Peyer's patch (tissue), 4 donors: ENCODE data around the gene MIR17HG. TPM values are rescaled to one million over a fixed set of nuclear protein-coding genes. Genes with fewer than 3 reads are reported as not detected.

Experiments
- DNase-seq, 3 donors: peaks; one replicate each; pipeline ENCODE4 v3.0.0-alpha.2; 2017 to 2019
- H3K27ac ChIP-seq, 4 donors: fragments of 200-600 bp; sonication (generic); one replicate each; pipeline ENCODE4 v1.5.1; 2016 to 2019
- H3K27me3 ChIP-seq, 2 donors: fragments of 200-600 bp; sonication (generic); one replicate each; pipeline ENCODE4 v1.5.1; 2019
- H3K36me3 ChIP-seq, 3 donors: fragments of 200-600 bp; sonication (generic); one replicate each; pipeline ENCODE4 v1.5.1; 2016 to 2019
- H3K4me1 ChIP-seq, 4 donors: fragments of 200-600 bp; sonication (generic); one replicate each; pipeline ENCODE4 v1.5.1; 2016 to 2019
- H3K4me3 ChIP-seq, 4 donors: fragments of 200-600 bp; sonication (generic); 1 replicate in 3 of 4; 2 replicates in 1 of 4; pipeline ENCODE4 v1.5.1; 2016 to 2019; ENCODE audit warnings: mild to moderate bottlenecking in 1 of 4
- H3K9me3 ChIP-seq, 4 donors: fragments of 200-600 bp; sonication (generic); one replicate each; pipeline ENCODE4 v1.5.1; 2016 to 2019; ENCODE audit warnings: mild to moderate bottlenecking in 1 of 4
- POLR2A ChIP-seq, 2 donors: fragments of 450-650 bp; IDR thresholded peaks; one replicate each; pipeline ENCODE4 v1.5.1; 2017; ENCODE audit warnings: antibody characterized with exemption in 2 of 2, mild to moderate bottlenecking in 2 of 2, moderate library complexity in 2 of 2
- total RNA-seq, 4 donors: library from RNA; depleted of rRNA; stranded (reverse); fragments of >200 nt; gene quantifications; one replicate each; pipeline ENCODE4 v1.1.0, GENCODE V29; 2016
- TF ChIP-seq, protein P1 (sequence below), 6 experiments: fragments of 450-650 bp in 4 of 6; fragments of 200-600 bp in 2 of 6; sonication (generic) in 1 of 6; IDR thresholded peaks; one replicate each; pipeline ENCODE4 v1.5.1; 2017 to 2019; ENCODE audit warnings: antibody characterized with exemption in 6 of 6, mild to moderate bottlenecking in 3 of 6, moderate library complexity in 1 of 6

The MIR17HG gene
- 10 to 100 TPM in 1 of 4 donors, 1 to 10 TPM in 2, under 1 TPM in 1; 0.88 to 10.4 (median 4.5) TPM for total RNA-seq

DNA sequence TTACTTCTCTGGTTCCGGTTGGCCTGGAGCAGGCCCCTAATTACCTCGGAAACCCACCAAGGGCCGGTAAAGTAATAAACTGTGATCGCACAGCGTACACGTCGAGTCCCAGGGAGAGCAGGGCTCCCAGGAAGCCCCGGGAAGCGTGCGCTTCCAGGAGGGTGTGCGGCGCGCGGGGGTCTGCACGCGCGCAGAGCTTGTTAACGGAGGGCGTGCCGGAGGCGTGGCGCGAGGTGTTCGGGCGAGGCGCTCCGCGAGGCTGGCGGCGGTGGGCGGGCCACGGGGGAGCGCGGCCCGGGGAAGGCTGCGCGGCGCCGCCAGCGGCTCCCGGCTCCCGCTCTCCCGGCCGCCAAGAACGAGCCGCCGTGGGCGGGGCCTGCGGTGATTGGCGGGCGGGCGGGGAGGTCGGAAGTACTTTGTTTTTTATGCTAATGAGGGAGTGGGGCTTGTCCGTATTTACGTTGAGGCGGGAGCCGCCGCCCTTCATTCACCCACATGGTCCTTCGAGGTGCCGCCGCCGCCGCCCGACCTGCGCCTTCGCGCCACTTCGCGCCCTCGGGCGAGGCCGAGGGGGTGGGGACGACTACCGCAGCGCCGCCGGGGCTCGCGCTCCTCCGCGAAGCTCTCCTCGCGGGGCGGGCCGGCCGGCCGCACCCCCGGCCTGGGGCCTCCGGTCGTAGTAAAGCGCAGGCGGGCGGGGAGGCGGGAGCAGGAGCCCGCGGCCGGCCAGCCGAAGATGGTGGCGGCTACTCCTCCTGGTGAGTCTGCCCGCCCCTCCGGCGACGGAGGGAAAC lies at the start of gene MIR17HG:
TSS of gene MIR17HG (plus strand) at position 486 of the 794 bp plus-strand sequence.
- DNase-seq = peak; percentile 90 to 96 (median 96)
- no peaks in the 10 kb centered on the region for H3K9me3 ChIP-seq
- H3K27me3 ChIP-seq = no peaks in the 10 kb centered on the region
- H3K4me1 ChIP-seq = peaks cover 0 to 17% (median 4%) of the 10 kb centered on the region in 4 donors
- peak within 1 kb of the TSS; percentile 81 to 99 (median 88) for H3K4me3 ChIP-seq
- TF ChIP-seq, protein P1, sequence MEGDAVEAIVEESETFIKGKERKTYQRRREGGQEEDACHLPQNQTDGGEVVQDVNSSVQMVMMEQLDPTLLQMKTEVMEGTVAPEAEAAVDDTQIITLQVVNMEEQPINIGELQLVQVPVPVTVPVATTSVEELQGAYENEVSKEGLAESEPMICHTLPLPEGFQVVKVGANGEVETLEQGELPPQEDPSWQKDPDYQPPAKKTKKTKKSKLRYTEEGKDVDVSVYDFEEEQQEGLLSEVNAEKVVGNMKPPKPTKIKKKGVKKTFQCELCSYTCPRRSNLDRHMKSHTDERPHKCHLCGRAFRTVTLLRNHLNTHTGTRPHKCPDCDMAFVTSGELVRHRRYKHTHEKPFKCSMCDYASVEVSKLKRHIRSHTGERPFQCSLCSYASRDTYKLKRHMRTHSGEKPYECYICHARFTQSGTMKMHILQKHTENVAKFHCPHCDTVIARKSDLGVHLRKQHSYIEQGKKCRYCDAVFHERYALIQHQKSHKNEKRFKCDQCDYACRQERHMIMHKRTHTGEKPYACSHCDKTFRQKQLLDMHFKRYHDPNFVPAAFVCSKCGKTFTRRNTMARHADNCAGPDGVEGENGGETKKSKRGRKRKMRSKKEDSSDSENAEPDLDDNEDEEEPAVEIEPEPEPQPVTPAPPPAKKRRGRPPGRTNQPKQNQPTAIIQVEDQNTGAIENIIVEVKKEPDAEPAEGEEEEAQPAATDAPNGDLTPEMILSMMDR (IDR thresholded peaks at IDR 0.05) = peak in 1 of 6 experiments; percentile 10
- TF ChIP-seq POLR2A (IDR thresholded peaks at IDR 0.05) = peak; percentile 52 to 64
- peak within 1 kb of the TSS; percentile 94 to 97 (median 96) for H3K27ac ChIP-seq
- no peaks in the 10 kb centered on the region for H3K36me3 ChIP-seq

DNA sequence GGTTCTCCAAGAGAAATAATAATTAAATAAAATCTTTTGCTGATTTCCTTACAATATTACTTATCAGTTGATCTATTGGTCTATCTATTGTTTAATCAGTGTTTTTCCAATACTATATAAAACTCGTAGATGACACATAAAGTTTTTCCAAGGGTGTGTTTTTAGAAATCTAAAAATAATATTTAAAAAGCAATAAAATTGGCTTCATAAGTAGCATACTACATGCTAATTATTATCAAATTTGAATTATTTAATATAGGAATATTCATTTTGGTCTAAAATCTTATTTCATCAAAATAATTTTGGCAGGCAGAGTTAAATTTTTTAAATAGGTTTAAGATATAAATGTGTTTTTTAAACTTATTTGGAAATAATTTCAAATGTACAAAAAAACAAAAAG lies 49.4 kb upstream of the MIR17HG start:
- no peaks in the 10 kb centered on the region for H3K9me3 ChIP-seq
- no peaks in the 10 kb centered on the region for H3K4me1 ChIP-seq
- H3K4me3 ChIP-seq = no peak overlapping the region
- DNase-seq = no peak
- TF ChIP-seq POLR2A (IDR thresholded peaks at IDR 0.05) = no peak
- TF ChIP-seq, protein P1 (IDR thresholded peaks at IDR 0.05) = no peak
- no peak overlapping the region for H3K27ac ChIP-seq
- H3K36me3 ChIP-seq = no peaks in the 10 kb centered on the region
- H3K27me3 ChIP-seq = peaks cover 0 to 3% of the 10 kb centered on the region in 2 donors

DNA sequence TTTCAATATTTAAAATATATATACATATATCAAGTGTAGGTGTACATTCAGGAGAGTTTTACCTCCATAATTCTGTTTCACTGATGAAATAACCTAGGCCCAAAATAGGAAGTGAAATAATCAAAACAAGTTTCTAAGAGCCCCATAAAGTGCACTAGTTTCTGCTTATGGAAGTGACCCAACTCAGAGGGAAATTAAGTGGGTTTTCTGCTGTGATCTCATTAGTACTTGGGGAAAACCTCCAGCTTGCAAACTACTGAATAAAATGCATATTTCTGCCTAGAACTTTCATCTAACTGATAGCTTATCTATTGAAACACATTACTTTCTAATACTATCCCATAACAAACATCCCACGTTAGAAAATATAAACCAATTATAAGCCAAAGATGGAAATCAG lies 45.4 kb upstream of the MIR17HG start:
- TF ChIP-seq, protein P1 (IDR thresholded peaks at IDR 0.05) = no peak
- no peak for TF ChIP-seq POLR2A (IDR thresholded peaks at IDR 0.05)
- no peaks in the 10 kb centered on the region for H3K36me3 ChIP-seq
- DNase-seq = no peak
- no peaks in the 10 kb centered on the region for H3K4me1 ChIP-seq
- no peak overlapping the region for H3K4me3 ChIP-seq
- no peaks in the 10 kb centered on the region for H3K27me3 ChIP-seq
- H3K27ac ChIP-seq = no peak overlapping the region
- no peaks in the 10 kb centered on the region for H3K9me3 ChIP-seq

DNA sequence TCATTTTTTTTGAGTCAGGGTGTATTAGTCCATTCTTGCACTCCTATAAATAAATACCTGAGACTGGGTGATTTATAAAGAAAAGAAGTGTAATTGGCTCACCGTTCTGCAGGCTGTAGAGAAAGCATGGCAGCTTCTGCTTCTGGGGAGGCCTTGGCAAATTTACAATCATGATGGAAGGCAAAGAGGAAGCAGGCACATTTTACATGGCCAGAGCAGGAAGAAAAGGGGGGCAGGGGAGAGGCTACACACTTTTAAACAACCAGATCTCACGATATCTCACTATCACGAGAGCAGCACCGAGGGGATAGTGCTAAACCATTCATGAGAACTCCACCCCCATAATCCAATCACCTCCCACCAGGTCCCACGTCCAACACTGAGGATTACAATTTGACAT lies 44.5 kb upstream of the MIR17HG start:
- Histone ChIP-seq H3K4me3 (no peak overlapping the region), H3K27ac (no peak overlapping the region), H3K4me1 (no peaks in the 10 kb centered on the region), H3K9me3 (no peaks in the 10 kb centered on the region), H3K36me3 (no peaks in the 10 kb centered on the region), H3K27me3 (no peaks in the 10 kb centered on the region)
- no peak for DNase-seq
- TF ChIP-seq, protein P1 (IDR thresholded peaks at IDR 0.05) = no peak
- TF ChIP-seq POLR2A (IDR thresholded peaks at IDR 0.05) = no peak

DNA sequence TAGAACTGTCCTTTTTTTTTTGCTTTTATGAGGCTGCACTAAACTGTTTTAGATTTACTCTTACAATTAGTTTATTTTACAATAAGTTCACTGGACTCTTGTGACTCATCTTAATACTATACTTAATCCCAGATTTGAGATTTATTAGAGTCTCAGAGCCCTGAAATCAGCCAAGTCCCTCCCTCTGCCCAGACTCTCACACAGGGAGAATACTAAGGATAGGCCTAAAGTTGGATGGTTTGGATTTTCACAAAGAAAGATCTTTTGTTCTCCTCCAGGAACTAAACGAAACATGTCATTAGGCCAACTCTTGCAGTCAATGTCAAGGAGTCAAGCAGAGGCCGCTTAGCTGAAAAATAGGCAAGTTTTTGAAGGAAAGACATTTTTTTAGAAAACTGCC lies 42.7 kb upstream of the MIR17HG start:
- H3K4me1 ChIP-seq = no peaks in the 10 kb centered on the region
- TF ChIP-seq POLR2A (IDR thresholded peaks at IDR 0.05) = no peak
- TF ChIP-seq, protein P1 (IDR thresholded peaks at IDR 0.05) = no peak
- no peaks in the 10 kb centered on the region for H3K36me3 ChIP-seq
- no peaks in the 10 kb centered on the region for H3K27me3 ChIP-seq
- H3K4me3 ChIP-seq = no peak overlapping the region
- no peaks in the 10 kb centered on the region for H3K9me3 ChIP-seq
- no peak for DNase-seq
- H3K27ac ChIP-seq = no peak overlapping the region
